ENCODE data around the gene KIF1C. TPM values are rescaled to one million over a fixed set of nuclear protein-coding genes. Genes with fewer than 3 reads are reported as not detected.

KIF1C gene
- total RNA-seq, 2 donors from 2014 or later: 59.5 to 88.9 TPM

DNA sequence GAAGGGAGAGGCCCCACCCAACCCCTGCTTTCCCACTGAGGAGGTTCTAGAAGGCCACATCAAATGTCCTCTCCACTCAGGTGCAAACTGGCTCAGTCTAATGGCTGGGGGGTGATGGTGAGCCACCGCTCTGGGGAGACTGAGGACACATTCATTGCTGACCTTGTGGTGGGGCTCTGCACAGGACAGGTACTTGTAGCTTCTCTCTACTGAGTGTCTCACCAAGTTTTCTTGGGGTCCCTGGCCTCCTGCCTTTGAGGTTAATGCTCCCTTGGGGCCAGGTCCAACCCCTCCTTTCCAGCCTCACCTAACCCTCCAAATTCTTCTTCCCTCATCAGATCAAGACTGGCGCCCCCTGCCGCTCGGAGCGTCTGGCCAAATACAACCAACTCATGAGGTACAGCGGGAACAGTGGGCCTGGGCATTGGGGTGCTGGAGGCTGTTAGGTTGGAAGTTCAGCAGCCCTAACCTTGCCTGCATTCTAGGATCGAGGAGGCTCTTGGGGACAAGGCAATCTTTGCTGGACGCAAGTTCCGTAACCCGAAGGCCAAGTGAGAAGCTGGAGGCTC is 41.2 kb upstream of the KIF1C start:
- TF ChIP-seq, protein P1, sequence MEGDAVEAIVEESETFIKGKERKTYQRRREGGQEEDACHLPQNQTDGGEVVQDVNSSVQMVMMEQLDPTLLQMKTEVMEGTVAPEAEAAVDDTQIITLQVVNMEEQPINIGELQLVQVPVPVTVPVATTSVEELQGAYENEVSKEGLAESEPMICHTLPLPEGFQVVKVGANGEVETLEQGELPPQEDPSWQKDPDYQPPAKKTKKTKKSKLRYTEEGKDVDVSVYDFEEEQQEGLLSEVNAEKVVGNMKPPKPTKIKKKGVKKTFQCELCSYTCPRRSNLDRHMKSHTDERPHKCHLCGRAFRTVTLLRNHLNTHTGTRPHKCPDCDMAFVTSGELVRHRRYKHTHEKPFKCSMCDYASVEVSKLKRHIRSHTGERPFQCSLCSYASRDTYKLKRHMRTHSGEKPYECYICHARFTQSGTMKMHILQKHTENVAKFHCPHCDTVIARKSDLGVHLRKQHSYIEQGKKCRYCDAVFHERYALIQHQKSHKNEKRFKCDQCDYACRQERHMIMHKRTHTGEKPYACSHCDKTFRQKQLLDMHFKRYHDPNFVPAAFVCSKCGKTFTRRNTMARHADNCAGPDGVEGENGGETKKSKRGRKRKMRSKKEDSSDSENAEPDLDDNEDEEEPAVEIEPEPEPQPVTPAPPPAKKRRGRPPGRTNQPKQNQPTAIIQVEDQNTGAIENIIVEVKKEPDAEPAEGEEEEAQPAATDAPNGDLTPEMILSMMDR (IDR thresholded peaks at IDR 0.05): no peak
- TF ChIP-seq POLR2AphosphoS5 (IDR thresholded peaks at IDR 0.05): no peak
- no peak for TF ChIP-seq POLR2A (IDR thresholded peaks at IDR 0.05)
- H3K9me3 ChIP-seq: no peaks in the 10 kb centered on the region
- H3K36me3 ChIP-seq: peaks cover 0 to 9% of the 10 kb centered on the region in 2 donors
- WGBS: 80% methylated on average over 10 of the region's 10 CpGs
- no peak for DNase-seq (ENCODE audit: low spot score)
- intact Hi-C loops (cut with DNase I): no loop called here
- H3K4me3 ChIP-seq: no peak overlapping the region
- no peaks in the 10 kb centered on the region for H3K4me1 ChIP-seq (replicated peaks)
- no peak overlapping the region for H3K27ac ChIP-seq
- H3K27me3 ChIP-seq (replicated peaks; ENCODE audit: insufficient read depth): no peaks in the 10 kb centered on the region

DNA sequence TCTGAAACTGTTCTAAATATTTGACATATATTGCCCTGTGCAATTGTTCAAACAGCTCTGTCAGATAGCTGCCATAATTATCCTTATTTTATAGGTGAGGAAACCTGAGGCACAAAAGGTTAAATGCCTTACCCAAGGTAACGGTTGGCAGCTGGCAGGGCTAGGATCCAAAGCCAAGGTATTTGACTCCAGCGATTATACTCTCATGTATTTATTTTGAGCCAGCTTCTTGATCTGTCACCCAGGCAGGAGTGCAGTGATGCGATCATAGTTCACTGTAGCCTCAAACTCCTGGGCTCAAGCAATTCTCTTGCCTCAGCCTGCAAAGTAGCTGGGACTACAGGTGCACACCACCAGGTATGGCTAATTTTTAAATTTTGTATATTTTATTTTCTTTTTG is 39.6 kb upstream of the KIF1C start:
- H3K27ac ChIP-seq: no peak overlapping the region
- WGBS: 45% methylated on average over 3 of the region's 3 CpGs
- H3K4me1 ChIP-seq (replicated peaks): no peaks in the 10 kb centered on the region
- intact Hi-C loops (cut with DNase I): no loop called here
- no peaks in the 10 kb centered on the region for H3K27me3 ChIP-seq (replicated peaks; ENCODE audit: insufficient read depth)
- TF ChIP-seq POLR2AphosphoS5 (IDR thresholded peaks at IDR 0.05) (no peak), POLR2A (IDR thresholded peaks at IDR 0.05) (no peak)
- TF ChIP-seq, protein P1 (IDR thresholded peaks at IDR 0.05): no peak
- no peak overlapping the region for H3K4me3 ChIP-seq
- peaks cover 0 to 9% of the 10 kb centered on the region in 2 donors for H3K36me3 ChIP-seq
- no peak for DNase-seq (ENCODE audit: low spot score)
- H3K9me3 ChIP-seq: no peaks in the 10 kb centered on the region

DNA sequence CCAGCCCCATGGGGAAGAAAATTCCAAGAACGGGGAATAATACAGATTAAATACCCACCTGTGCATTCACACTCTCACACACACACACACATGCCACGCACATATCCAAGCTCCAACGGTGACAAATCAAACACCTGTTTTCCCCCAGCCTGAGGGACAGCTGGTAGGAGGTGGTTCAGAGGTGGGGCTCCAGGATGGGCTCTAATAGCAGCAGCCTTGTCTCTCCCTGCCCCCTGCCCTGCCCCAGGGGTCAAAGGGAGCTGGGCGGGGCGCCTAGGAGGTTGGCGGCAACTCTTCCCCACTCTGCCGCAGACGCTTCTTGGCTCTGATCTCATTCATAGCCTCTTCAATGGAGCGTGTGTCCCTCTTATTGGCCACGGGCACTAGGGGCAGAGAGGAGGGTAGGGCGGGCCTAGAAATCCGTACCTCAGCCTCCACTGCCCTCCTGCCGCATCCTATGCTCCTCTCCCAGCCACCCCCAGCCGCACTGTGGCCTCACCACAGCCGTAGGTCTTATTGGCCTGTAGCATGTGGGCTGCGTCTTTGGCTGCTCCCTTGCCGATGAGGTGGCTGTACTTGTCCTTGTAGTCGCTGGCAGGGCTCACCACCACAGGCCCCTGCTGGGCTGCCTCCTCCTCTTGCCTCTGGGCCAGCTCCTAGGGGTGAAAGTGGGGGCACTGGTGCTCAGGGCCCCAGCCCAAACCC is 38.3 kb upstream of the KIF1C start:
- Histone ChIP-seq H3K4me3 (no peak overlapping the region), H3K36me3 (peaks cover 0 to 9% of the 10 kb centered on the region in 2 donors), H3K27me3 (replicated peaks; ENCODE audit: insufficient read depth) (no peaks in the 10 kb centered on the region), H3K9me3 (no peaks in the 10 kb centered on the region), H3K27ac (no peak overlapping the region), H3K4me1 (replicated peaks) (no peaks in the 10 kb centered on the region)
- TF ChIP-seq, protein P1 (IDR thresholded peaks at IDR 0.05): no peak
- TF ChIP-seq POLR2A (IDR thresholded peaks at IDR 0.05): no peak
- TF ChIP-seq POLR2AphosphoS5 (IDR thresholded peaks at IDR 0.05): no peak
- intact Hi-C loops (cut with DNase I): no loop called here
- WGBS: 88% methylated on average over 17 of the region's 18 CpGs
- DNase-seq (ENCODE audit: low spot score): no peak

DNA sequence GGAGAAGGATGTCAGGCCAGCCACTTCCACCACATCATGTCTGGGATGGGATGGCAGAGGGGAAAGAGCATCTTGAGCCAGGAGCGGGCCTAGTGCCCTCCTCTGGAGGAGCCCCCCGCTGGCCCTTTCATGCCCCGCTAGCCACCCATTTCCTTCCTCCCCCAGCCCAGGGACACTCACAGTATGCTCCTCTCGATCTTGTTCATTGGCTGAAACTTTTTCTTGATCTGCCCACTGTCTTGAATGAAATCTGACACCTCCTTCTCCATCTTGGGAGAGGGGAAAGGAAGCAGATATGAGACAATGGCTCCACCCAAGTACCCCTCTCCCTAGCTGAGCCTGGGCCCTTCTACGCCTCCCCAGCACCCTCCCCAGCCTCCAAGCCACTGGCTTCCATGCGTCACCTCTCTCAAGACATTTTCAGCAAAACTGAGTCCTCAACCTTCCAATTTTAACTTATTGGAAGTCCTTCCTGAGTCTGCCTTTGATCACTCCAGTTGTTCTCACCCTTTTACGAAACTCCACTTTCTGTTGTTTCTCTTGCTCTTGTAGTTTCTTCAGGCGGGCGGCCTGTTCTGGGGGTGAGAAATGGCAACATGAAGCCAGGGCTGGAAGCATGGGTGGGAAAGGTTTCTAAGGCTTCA is 37.3 kb upstream of the KIF1C start:
- Histone ChIP-seq H3K27ac (no peak overlapping the region), H3K36me3 (peaks cover 0 to 9% of the 10 kb centered on the region in 2 donors), H3K9me3 (no peaks in the 10 kb centered on the region), H3K4me3 (no peak overlapping the region), H3K27me3 (replicated peaks; ENCODE audit: insufficient read depth) (no peaks in the 10 kb centered on the region), H3K4me1 (replicated peaks) (no peaks in the 10 kb centered on the region)
- intact Hi-C loops (cut with DNase I): no loop called here
- DNase-seq (ENCODE audit: low spot score): no peak
- TF ChIP-seq POLR2A (IDR thresholded peaks at IDR 0.05): no peak
- TF ChIP-seq POLR2AphosphoS5 (IDR thresholded peaks at IDR 0.05): no peak
- TF ChIP-seq, protein P1 (IDR thresholded peaks at IDR 0.05): no peak
- 83% methylated on average over 9 of the region's 9 CpGs for WGBS

Data from prostate gland (tissue), 2 donors.